Activated CD4-positive, alpha-beta T cell treated with anti-CD3 and anti-CD28 coated beads, Interleukin-2, amount 10 ng/mL, durations not matched to agents 24 days and 14 days (primary cell): ENCODE results near the gene NCBP3. TPM values are rescaled to one million over a fixed set of nuclear protein-coding genes. Genes with fewer than 3 reads are reported as not detected.
"Not testable (repeated sequence)": the region's sequence is repeated elsewhere in the genome, so short reads cannot be mapped to it uniquely, and the experiment has no call there.

Source experiments
- DNase-seq: peaks from one replicate; pipeline ENCODE4 v3.0.0; 2022
- H3K27ac Mint-ChIP-seq: one replicate; pipeline ENCODE4 v1.8.0; 2022; ENCODE audit warnings: mild to moderate bottlenecking, mixed read lengths
- H3K27me3 Mint-ChIP-seq: one replicate; pipeline ENCODE4 v1.8.0; 2022; ENCODE audit warnings: mixed read lengths
- H3K36me3 Mint-ChIP-seq: one replicate; pipeline ENCODE4 v1.8.0; 2022; ENCODE audit warnings: low read depth, mild to moderate bottlenecking, mixed read lengths
- H3K4me1 Mint-ChIP-seq: one replicate; pipeline ENCODE4 v1.8.0; 2021; ENCODE audit warnings: mixed read lengths
- H3K4me3 Mint-ChIP-seq: one replicate; pipeline ENCODE4 v1.8.0; 2022; ENCODE audit warnings: mild to moderate bottlenecking, moderate library complexity, mixed read lengths
- H3K9me3 Mint-ChIP-seq: one replicate; pipeline ENCODE4 v1.8.0; 2021; ENCODE audit warnings: mixed read lengths
- intact Hi-C: fragments of 100-400 bp; cut with micrococcal nuclease; formaldehyde crosslinking; loops from one replicate; pipeline ENCODE4 v1.15.1; 2023
- total RNA-seq: library from RNA; stranded (reverse); gene quantifications from 2 replicates; pipeline ENCODE4 v1.2.3, GENCODE V29; 2022

The NCBP3 gene
- total RNA-seq, 1 donor from 2014 or later = 52.1 TPM

DNA sequence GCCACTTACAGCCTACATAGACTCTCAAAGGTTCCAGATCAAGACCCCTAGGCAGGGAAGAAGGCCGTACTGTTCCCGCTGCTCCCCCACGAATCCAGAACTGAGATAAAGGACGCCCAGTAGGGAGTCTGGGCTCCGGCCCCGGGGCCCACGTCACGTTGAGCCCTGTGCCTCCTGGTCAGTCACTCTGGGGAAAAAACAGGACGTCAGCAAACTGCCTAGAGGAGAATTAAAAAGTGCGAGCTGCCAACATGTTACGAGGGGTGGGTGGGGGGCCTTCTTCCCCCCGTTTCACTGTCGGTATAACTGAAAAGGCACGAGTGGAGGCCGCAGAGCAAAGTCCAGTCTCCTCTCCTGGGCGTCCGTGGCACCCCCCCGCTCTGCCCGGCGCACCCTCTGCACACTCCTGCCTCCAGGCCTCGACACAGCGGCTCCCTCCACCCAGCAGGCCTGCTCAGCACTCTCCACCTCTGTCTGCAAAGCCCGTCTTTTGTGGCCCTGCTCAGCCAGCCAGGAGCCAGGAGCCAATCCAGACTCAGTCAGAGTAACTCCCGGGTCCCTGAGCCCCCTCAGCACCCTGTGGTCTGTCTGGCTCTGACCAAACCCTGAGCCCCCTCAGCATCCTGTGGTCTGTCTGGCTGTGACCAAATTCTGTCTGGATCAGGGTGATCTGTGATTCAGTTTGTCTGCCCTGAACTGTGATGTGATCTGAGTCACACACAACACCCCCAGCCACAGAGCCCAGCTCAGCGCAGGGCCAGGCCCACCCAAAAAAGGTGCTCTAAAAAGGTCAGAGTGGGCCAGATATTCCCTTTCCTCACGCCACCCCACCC, 51.3 kb downstream of the NCBP3 start:
- Mint-ChIP-seq H3K9me3 (no peaks in the 10 kb centered on the region), H3K4me3 (no peak overlapping the region), H3K36me3 (no peaks in the 10 kb centered on the region), H3K4me1 (peaks cover 41% of the 10 kb centered on the region), H3K27me3 (no peaks in the 10 kb centered on the region), H3K27ac (peak overlapping the region; percentile 43)
- peak; percentile 68 for DNase-seq
- intact Hi-C loops = no loop called here

GRCh38 chr17:3794152-3794551, 51.9 kb downstream of the NCBP3 start:
- H3K27ac Mint-ChIP-seq, DNase-seq, H3K27me3 Mint-ChIP-seq, H3K4me3 Mint-ChIP-seq, intact Hi-C loops, H3K36me3 Mint-ChIP-seq, H3K9me3 Mint-ChIP-seq: not testable (repeated sequence)
- peaks cover 44% of the 10 kb centered on the region for H3K4me1 Mint-ChIP-seq

GRCh38 chr17:3793258-3793657, 52.8 kb downstream of the NCBP3 start:
- H3K9me3 Mint-ChIP-seq, intact Hi-C loops, H3K36me3 Mint-ChIP-seq, H3K27me3 Mint-ChIP-seq, H3K4me3 Mint-ChIP-seq, DNase-seq, H3K27ac Mint-ChIP-seq: not testable (repeated sequence)
- peaks cover 40% of the 10 kb centered on the region for H3K4me1 Mint-ChIP-seq

- H3K4me3 Mint-ChIP-seq = no peak overlapping the region
- no peak for DNase-seq
- no peaks in the 10 kb centered on the region for H3K36me3 Mint-ChIP-seq
- H3K4me1 Mint-ChIP-seq = peaks cover 39% of the 10 kb centered on the region
- intact Hi-C loops = no loop called here
- H3K27me3 Mint-ChIP-seq = no peaks in the 10 kb centered on the region
- H3K9me3 Mint-ChIP-seq = no peaks in the 10 kb centered on the region
- no peak overlapping the region for H3K27ac Mint-ChIP-seq
Measured at GRCh38 chr17:3792481-3792880, 53.6 kb downstream of the NCBP3 start.

GRCh38 chr17:3788200-3788599, 57.8 kb downstream of the NCBP3 start:
- Mint-ChIP-seq H3K27ac (no peak overlapping the region), H3K27me3 (peaks cover 3% of the 10 kb centered on the region), H3K4me3 (no peak overlapping the region), H3K36me3 (no peaks in the 10 kb centered on the region), H3K9me3 (no peaks in the 10 kb centered on the region), H3K4me1 (peaks cover 25% of the 10 kb centered on the region)
- DNase-seq = no peak
- intact Hi-C loops = no loop called here

- H3K36me3 Mint-ChIP-seq, H3K27ac Mint-ChIP-seq, DNase-seq, H3K4me3 Mint-ChIP-seq, H3K27me3 Mint-ChIP-seq, intact Hi-C loops, H3K9me3 Mint-ChIP-seq: not testable (repeated sequence)
- peaks cover 13% of the 10 kb centered on the region for H3K4me1 Mint-ChIP-seq
Measured at GRCh38 chr17:3785323-3785722, 60.7 kb downstream of the NCBP3 start.

GRCh38 chr17:3782751-3783150, 63.3 kb downstream of the NCBP3 start:
- H3K36me3 Mint-ChIP-seq = no peaks in the 10 kb centered on the region
- H3K27ac Mint-ChIP-seq = no peak overlapping the region
- no peaks in the 10 kb centered on the region for H3K9me3 Mint-ChIP-seq
- peaks cover 5% of the 10 kb centered on the region for H3K4me1 Mint-ChIP-seq
- H3K27me3 Mint-ChIP-seq = peaks cover 5% of the 10 kb centered on the region
- intact Hi-C loops = no loop called here
- H3K4me3 Mint-ChIP-seq = no peak overlapping the region
- no peak for DNase-seq

DNA sequence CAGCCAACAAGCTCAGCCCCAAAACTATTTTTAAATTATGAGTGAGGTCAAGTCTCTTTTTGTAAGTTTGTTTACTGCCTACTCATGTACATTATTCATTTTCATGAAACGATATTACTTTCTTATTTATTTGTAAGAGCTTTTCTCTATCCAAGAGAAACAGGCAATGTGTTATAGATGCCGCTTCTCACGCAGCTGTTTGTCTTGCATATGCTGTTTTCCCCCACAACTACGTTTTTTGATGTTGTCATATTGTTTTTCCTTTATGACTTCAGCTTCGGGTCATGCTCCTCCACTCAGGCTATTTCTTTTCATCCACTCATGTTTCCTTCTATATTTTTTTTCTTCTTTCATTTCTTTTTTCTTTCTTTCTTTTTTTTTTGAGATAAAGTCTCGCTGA, 65.1 kb downstream of the NCBP3 start:
- no peak overlapping the region for H3K4me3 Mint-ChIP-seq
- no peak for DNase-seq
- H3K27me3 Mint-ChIP-seq = peaks cover 5% of the 10 kb centered on the region
- no peaks in the 10 kb centered on the region for H3K36me3 Mint-ChIP-seq
- H3K27ac Mint-ChIP-seq = no peak overlapping the region
- peaks cover 2% of the 10 kb centered on the region for H3K4me1 Mint-ChIP-seq
- H3K9me3 Mint-ChIP-seq = no peaks in the 10 kb centered on the region
- intact Hi-C loops = no loop called here

GRCh38 chr17:3777366-3778120, 68.5 kb downstream of the NCBP3 start:
- Mint-ChIP-seq H3K27me3 (peaks cover 2% of the 10 kb centered on the region), H3K4me1 (no peaks in the 10 kb centered on the region), H3K9me3 (no peaks in the 10 kb centered on the region), H3K27ac (no peak overlapping the region), H3K4me3 (no peak overlapping the region), H3K36me3 (no peaks in the 10 kb centered on the region)
- intact Hi-C loops = no loop called here
- no peak for DNase-seq

- H3K4me3 Mint-ChIP-seq = no peak overlapping the region
- peaks cover 2% of the 10 kb centered on the region for H3K27me3 Mint-ChIP-seq
- H3K9me3 Mint-ChIP-seq = no peaks in the 10 kb centered on the region
- H3K27ac Mint-ChIP-seq = no peak overlapping the region
- peaks cover 19% of the 10 kb centered on the region for H3K4me1 Mint-ChIP-seq
- intact Hi-C loops = no loop called here
- DNase-seq = no peak
- no peaks in the 10 kb centered on the region for H3K36me3 Mint-ChIP-seq
Measured at GRCh38 chr17:3773966-3774365, 72.1 kb downstream of the NCBP3 start.

DNA sequence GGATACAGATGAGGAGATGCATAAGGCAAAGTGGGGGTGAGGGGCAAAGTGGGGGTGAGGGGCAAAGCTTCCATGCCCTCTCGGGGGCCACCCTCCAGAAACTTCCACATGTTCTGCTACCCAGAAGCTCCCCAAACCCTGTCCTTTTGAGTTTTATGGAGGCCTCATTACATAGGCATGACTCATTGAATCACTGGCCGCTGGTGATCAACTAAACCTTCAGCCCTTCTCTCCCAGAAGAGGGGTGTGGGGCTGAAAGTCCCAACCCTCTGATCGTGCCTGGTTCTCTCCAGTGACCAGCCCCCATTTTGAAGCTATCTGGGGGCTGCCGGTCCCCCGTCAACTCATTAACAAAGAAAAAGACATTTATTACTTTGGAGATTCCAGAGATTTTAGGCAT, 72.5 kb downstream of the NCBP3 start:
- intact Hi-C loops = no loop called here
- DNase-seq = no peak
- Mint-ChIP-seq H3K27ac (no peak overlapping the region), H3K36me3 (peaks cover 2% of the 10 kb centered on the region), H3K27me3 (no peaks in the 10 kb centered on the region), H3K4me3 (no peak overlapping the region), H3K4me1 (peaks cover 22% of the 10 kb centered on the region), H3K9me3 (no peaks in the 10 kb centered on the region)

DNA sequence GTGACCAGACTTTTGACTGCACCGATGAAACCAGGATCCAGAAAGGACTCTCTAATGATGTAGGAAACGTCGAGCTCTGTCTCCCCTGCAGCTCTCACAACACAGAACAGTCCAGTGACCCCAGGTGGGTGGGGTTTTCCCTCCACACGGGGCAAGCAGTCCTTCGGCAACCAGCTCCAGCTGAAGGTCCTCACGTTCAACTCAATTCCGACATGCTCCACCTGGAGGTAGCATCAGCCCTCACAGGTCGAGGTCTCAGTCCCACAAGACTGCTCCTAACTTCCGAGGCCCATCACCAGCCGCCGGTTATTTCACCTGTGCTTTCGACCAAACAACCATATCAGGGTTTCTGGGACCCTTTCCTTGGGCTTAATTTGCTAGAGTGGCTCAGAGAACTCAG, 73.3 kb downstream of the NCBP3 start:
- DNase-seq = no peak
- peaks cover 2% of the 10 kb centered on the region for H3K36me3 Mint-ChIP-seq
- H3K27me3 Mint-ChIP-seq = no peaks in the 10 kb centered on the region
- H3K9me3 Mint-ChIP-seq = no peaks in the 10 kb centered on the region
- intact Hi-C loops = no loop called here
- no peak overlapping the region for H3K27ac Mint-ChIP-seq
- H3K4me1 Mint-ChIP-seq = peaks cover 25% of the 10 kb centered on the region
- H3K4me3 Mint-ChIP-seq = no peak overlapping the region

- no peaks in the 10 kb centered on the region for H3K9me3 Mint-ChIP-seq
- peaks cover 34% of the 10 kb centered on the region for H3K4me1 Mint-ChIP-seq
- DNase-seq = no peak
- no peak overlapping the region for H3K4me3 Mint-ChIP-seq
- H3K36me3 Mint-ChIP-seq = peaks cover 6% of the 10 kb centered on the region
- intact Hi-C loops = no loop called here
- no peak overlapping the region for H3K27ac Mint-ChIP-seq
- H3K27me3 Mint-ChIP-seq = no peaks in the 10 kb centered on the region
Measured at GRCh38 chr17:3771140-3771539, 74.9 kb downstream of the NCBP3 start.

DNA sequence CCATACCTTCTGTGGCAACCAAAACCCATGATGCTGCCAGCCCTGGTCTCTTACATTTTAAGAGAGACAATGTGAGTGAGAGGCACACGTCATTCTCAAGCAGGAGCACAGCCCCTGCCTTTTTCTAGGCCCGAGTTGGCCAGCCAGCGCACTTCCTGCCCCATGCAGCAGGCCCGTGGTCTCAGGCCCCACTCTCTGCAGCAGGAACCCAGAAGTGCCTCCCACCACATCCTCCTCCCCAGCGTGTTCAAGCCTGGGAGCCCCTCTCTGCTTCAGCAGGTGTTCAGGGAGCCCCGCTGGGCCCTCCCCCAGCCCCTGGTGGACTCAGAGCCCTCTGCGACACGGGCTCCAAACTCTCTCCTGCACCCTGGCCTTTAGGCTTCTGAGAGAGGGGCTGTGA, 75.6 kb downstream of the NCBP3 start:
- H3K9me3 Mint-ChIP-seq = no peaks in the 10 kb centered on the region
- intact Hi-C loops = no loop called here
- DNase-seq = no peak
- no peak overlapping the region for H3K27ac Mint-ChIP-seq
- H3K27me3 Mint-ChIP-seq = peaks cover 2% of the 10 kb centered on the region
- peaks cover 41% of the 10 kb centered on the region for H3K4me1 Mint-ChIP-seq
- peaks cover 8% of the 10 kb centered on the region for H3K36me3 Mint-ChIP-seq
- no peak overlapping the region for H3K4me3 Mint-ChIP-seq
